SW 1271 (cell line): ENCODE results near the gene FJX1.

Experiments
- DNase-seq, 2 experiments: peaks; one replicate each; lab custom pipeline; 2025; lab: John Stamatoyannopoulos, UW

Gene FJX1

DNA sequence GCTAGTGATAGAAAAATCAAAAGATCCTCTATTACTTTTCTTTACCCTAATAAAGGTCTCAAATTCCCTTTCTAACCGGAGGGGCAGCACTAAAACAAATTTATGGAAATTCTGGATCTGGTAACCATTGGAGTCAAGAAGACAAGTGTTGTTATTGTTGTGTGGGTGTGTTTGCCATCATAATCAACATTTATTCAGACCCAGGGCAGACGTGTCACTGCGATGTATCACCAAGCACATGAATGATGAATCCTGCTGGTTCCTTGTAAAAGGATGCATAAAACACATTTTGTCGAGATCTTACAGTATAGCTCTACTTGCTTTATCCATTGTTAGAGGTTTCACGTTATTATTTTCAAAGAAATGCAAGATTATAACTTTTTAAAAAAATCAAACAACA lies 12.1 kb upstream of the FJX1 start:
- no peak for DNase-seq

GRCh38 chr11:35608502-35608901 lies 9.8 kb upstream of the FJX1 start:
- DNase-seq = no peak

- no peak for DNase-seq
These were observed 8.6 kb upstream of the FJX1 start for GRCh38 chr11:35609656-35610055.

- no peak for DNase-seq
These were observed 7.6 kb upstream of the FJX1 start for GRCh38 chr11:35610631-35611030.

DNA sequence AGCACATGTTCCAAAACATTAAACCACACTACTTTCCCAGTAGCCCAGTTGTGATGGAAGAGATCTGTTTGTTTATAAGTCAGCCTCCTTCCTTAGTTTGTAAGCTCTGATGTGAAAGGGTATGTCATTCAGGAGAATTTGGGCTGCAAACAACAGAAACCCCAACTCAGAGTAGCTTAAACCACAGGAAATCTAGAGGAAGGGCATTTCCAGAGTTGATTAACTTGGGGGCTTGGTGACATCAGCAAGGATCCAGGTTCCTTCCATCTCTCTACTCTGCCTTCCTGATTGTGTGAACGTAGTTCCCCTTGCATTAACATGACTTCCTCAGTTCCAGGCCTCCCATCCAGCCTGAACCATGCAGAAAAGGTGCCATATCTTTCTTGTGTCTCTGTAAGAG lies 6.5 kb upstream of the FJX1 start:
- no peak for DNase-seq

GRCh38 chr11:35614939-35615569 lies 3.2 kb upstream of the FJX1 start:
- DNase-seq = no peak

GRCh38 chr11:35615921-35616900 lies 2.0 kb upstream of the FJX1 start:
- peak in 1 of 2 experiments; percentile 77 for DNase-seq

DNA sequence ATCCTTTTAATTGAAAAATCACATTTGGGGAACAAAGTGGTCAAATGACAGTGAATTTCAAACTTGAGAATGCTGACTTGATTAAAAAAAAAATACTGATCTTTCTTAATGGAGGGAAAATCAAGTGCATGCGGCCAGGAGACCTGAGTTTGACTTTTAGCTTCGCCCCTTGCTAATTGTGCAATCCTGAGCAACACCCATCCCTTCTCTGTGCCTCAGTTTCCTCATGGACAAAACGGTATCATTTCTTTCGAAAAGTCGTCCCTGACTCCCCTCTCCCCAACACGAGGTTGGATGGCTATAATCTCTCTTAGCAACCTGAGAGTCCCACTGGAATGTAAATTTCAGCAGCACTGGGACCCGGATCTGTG lies 959 bp upstream of the FJX1 start:
- DNase-seq = no peak

GRCh38 chr11:35618497-35619115 lies 346 bp downstream of the FJX1 start:
- no peak for DNase-seq

GRCh38 chr11:35619116-35619854 lies 1.0 kb downstream of the FJX1 start:
- DNase-seq = peak in 1 of 2 experiments; percentile 63

DNA sequence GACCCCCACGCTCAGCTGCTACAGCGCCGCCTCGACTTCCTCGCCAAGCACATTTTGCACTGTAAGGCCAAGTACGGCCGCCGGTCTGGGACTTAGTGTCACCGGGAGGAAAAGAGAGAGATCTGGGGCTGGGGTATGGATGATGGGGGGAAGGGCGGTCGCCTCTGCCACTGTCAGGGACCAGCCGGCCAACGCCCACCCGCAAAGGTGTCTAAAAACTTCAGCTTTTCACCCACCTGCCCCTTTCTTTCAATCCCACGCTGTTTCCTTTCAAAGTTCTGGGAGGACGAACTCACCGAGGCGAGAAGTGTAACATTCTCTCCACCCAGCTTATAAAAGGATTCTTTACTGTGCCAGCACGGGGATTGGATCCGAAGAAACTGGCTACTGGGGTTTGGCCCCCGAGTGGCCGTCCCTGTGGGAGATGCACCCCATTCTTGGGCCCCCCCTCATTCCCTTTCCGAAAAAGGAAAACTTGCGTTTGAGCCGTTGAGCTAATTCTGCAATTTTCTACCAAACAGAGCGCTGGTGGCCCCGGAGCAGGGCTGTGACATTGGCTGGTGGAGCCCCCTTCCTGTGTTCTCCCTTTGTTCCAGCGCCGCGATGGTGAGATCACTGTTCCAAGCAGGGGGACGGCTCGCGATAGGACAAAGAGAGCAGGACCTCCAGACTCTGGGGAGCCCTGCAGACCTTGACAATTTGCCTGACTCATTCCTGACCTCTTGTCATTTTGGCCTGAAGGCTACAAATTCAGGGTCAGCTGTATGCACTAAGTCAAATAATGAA lies 1.8 kb downstream of the FJX1 start:
- DNase-seq = peak; percentile 62 to 71

DNA sequence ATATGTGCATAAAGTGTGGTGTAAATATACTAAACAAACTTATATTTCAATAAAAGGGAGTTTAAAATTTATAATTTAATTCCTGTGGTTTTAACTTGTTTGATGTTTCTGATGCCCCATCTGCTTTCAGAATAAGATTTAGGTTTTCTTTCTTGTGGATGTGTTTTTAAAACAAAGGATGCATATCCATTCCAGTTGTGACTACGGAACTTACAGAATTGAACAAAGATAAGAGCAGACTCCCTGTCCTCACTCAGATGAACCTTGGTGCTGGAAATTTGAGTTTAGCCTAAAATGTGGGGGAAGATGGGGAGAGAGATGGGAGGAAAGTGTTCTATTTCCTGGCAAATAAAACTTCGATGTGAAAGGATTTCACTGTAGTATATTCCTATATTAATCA lies 2.5 kb downstream of the FJX1 start:
- no peak for DNase-seq

GRCh38 chr11:35621620-35622019 lies 3.4 kb downstream of the FJX1 start:
- no peak for DNase-seq

DNA sequence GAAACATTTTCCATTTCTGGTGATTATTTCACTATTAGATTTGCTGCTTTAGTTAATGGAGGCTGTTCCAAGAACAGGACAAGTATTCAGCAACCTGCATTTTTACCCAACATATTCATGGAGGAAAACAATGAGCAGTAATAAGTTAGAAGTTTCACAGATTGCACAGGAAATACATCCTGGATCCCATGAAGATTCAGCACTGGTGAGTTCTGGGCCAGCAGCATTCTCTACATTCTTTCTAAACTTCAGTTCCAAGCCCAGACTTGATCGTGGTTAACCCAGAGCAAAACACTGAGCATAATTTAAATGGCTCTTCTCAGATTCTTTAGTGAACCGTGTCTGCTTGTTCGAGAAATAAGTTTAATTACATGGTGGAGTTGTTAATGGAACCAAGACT lies 3.8 kb downstream of the FJX1 start:
- peak in 1 of 2 experiments; percentile 80 for DNase-seq

DNA sequence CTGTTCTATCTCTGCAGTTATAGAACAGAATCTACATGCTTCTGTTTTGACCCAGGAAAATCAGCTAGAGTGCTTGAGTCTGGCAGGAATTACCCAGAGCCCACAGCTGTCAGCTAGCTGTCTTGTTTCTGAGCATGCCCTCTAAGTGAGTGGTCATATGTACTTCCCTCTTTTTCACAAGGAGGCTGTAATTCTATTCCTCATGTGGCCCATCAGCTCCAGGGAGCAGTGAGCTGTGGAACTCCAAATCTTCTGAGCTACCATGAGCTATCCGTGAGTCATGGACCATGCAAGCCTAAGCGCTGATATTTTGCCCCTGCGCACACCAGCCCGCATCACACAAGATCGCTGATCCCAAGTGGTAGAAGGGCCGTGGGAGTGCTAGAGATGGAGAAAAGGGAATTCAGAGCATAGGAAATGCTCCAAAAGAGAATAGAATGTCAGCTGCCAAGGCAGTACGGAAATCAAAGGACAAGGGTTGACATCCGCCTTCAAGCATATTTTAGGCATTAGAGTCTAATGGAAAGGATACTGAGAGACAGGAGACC lies 5.4 kb downstream of the FJX1 start:
- no peak for DNase-seq

DNA sequence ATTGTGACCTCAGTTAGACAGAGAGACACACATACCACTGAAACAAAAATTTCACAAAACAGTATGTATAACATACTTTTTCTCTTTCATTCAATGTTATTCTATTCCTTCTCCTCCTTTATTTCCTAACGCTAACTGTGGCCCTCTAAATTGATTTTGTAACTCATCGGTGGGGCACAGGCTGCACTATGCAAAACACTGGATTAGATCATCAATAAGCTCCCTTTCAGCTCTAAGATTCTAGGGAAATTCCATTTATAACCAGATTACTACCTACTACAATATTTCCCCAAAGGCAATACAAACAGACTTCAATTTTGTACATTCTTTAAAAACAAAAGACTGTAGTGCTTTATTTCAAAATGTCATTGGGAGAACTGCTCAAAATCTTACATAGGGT lies 6.1 kb downstream of the FJX1 start:
- no peak for DNase-seq

DNA sequence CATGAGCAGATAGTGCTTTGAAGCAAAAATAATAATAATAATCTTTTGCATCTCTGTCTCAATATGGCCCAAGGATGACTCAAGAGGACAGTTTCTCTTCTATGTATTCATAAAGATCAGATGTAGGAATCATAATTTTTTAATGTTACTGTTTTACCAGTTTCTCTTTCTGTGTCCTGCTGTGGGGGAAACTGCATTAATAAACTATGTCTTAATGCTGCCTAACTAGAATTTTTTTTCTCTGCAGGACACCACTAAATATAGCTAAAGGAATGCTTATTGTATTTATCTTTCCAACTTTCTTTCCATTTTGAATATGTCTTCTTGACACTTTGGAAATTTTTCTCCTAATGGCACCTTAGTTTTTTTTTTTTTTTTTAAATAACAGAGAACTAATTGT lies 6.5 kb downstream of the FJX1 start:
- DNase-seq = no peak

GRCh38 chr11:35626501-35626900 lies 8.2 kb downstream of the FJX1 start:
- DNase-seq = no peak

DNA sequence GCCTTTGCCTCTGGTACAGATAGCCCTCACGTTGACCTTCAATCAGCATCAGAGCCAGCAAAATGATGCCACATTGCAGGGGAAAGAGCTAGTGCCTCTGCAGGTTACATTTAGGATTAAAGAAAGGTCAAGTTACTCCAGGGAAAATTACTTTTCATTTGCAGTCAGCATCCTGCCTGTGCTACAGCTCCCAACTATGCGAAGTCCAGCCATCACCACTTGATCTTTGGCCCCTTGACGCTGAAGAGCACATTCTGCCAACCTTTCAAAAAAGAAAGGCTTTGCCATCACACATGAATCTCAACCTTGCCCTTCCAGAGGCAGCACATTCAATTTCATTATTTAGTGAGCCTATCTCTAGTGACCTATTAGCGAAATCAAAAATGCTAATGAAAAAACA lies 11.3 kb downstream of the FJX1 start:
- DNase-seq = peak in 1 of 2 experiments; percentile 35

DNA sequence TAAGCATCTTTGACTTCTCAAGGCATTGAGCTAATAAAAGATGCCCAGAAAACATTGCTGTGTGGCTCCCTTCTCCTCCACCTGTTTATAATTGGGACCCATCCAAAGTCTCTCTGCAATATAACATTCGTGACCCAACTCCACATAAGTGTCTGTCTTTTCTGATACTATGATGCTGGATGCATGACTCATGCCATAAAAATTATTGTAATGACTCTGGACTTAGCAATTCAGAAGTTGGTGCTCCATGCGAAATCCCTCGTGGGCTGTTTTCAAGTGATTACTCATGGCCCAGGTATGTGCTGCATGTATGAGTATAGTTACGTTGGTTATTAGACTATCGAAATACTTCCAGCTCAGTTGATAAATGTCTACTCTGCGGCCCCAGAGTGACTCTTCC lies 11.7 kb downstream of the FJX1 start:
- DNase-seq = peak; percentile 95

DNA sequence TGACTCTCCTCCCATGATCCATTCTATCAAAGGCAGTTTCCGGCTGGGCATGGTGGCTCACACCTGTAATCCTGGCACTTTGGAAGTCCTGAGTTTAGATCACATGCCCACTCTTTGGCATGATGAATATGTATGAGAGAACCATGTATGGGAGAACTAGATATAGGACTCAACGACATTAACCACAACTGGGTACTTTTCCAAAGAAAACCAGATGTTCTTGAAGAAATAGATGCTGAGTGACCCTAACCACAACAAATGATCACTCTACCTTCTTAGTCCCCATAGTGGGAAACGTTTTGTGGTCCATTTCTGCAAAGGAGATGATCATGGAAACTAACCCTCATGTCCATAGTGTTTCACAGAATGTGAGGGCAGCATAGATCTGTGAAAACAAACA lies 13.6 kb downstream of the FJX1 start:
- DNase-seq = no peak
